H1 (cell line): Measurements from ENCODE around the gene FAM149B1. TPM values are rescaled to one million over a fixed set of nuclear protein-coding genes. Genes with fewer than 3 reads are reported as not detected.
"Not testable (repeated sequence)": the region's sequence is repeated elsewhere in the genome, so short reads cannot be mapped to it uniquely, and the experiment has no call there.

Source experiments
- CTCF ChIA-PET: fragments of 300-600 bp; sonication (Branson Sonifier 250); formaldehyde crosslinking; loops from one replicate; lab custom pipeline; 2021; ENCODE audit not compliant: partially characterized antibody; lab: Charles Lee
- POLR2A ChIA-PET: fragments of 300-600 bp; sonication (Branson Sonifier 250); formaldehyde crosslinking; loops from one replicate; lab custom pipeline; 2021; ENCODE audit warnings: inconsistent platforms; ENCODE audit not compliant: partially characterized antibody; lab: Charles Lee
- DNase-seq, 2 experiments: peaks; one replicate each; pipeline versions ENCODE4 v3.0.0 to v3.0.0-alpha.2; 2010 to 2022; ENCODE audit warnings: low spot score in 2 of 2, low read depth in 1 of 2, mixed read lengths in 1 of 2
- FAIRE-seq: peaks from 2 replicates; lab custom pipeline; 2011; peaks lifted over from hg19 to GRCh38; lab: Jason Lieb, UNC
- H2AFZ ChIP-seq: 2 replicates; pipeline ENCODE4 v1.8.1; 2012; ENCODE audit warnings: low read length, inconsistent platforms
- H2AK5ac ChIP-seq: 2 replicates; pipeline ENCODE4 v1.6.1; 2013; ENCODE audit warnings: low read depth, low read length
- H2BK120ac ChIP-seq: replicated peaks from 2 replicates; pipeline ENCODE3; 2013; ENCODE audit warnings: low read depth, low read length, inconsistent platforms
- H2BK12ac ChIP-seq: 2 replicates; pipeline ENCODE4 v1.6.1; 2013; ENCODE audit warnings: low read depth, low read length
- H2BK15ac ChIP-seq: 2 replicates; pipeline ENCODE4 v1.6.1; 2013; ENCODE audit warnings: low read length
- H2BK20ac ChIP-seq: 2 replicates; pipeline ENCODE4 v1.6.1; 2013; ENCODE audit warnings: low read length
- H2BK5ac ChIP-seq: 2 replicates; pipeline ENCODE4 v1.6.1; 2013; ENCODE audit warnings: low read depth, low read length
- H3K14ac ChIP-seq: 2 replicates; pipeline ENCODE4 v1.6.1; 2013; ENCODE audit warnings: inconsistent platforms; ENCODE audit not compliant: insufficient read length
- H3K18ac ChIP-seq: 2 replicates; pipeline ENCODE4 v1.6.1; 2013; ENCODE audit warnings: low read length; ENCODE audit errors: extremely low read depth
- H3K23ac ChIP-seq: 2 replicates; pipeline ENCODE4 v1.6.1; 2013; ENCODE audit warnings: inconsistent platforms; ENCODE audit not compliant: insufficient read length
- H3K23me2 ChIP-seq: 2 replicates; pipeline ENCODE4 v1.6.1; 2013; ENCODE audit warnings: low read depth, low read length
- H3K27ac ChIP-seq: 2 replicates; pipeline ENCODE4 v1.6.1; 2011; ENCODE audit warnings: low read depth, low read length, inconsistent platforms
- H3K27me3 ChIP-seq, 4 experiments: replicated peaks in 1 of 4; 1 replicate in 1 of 4; 2 replicates in 3 of 4; pipeline versions ENCODE4 v1.6.1 to v1.8.1; 2011 to 2013; ENCODE audit warnings: low read length in 3 of 4, mild to moderate bottlenecking in 3 of 4, inconsistent platforms in 2 of 4, mixed read lengths in 2 of 4, moderate library complexity in 1 of 4; ENCODE audit not compliant: control insufficient read depth in 3 of 4, insufficient read depth in 3 of 4; ENCODE audit errors: extremely low read depth in 1 of 4
- H3K36me3 ChIP-seq, 4 experiments: 2 replicates each; pipeline versions ENCODE4 v1.6.1 to v1.8.1; 2011 to 2013; ENCODE audit warnings: mild to moderate bottlenecking in 4 of 4, low read length in 3 of 4, moderate library complexity in 2 of 4, control low read depth in 1 of 4, inconsistent platforms in 1 of 4; ENCODE audit not compliant: insufficient read depth in 4 of 4, control insufficient read depth in 2 of 4
- H3K4ac ChIP-seq: replicated peaks from 2 replicates; pipeline ENCODE3; 2013; ENCODE audit warnings: low read length, low read depth, mixed read lengths, inconsistent platforms; ENCODE audit not compliant: insufficient read length
- H3K4me1 ChIP-seq, 4 experiments: replicated peaks in 1 of 4; 1 replicate in 1 of 4; 2 replicates in 3 of 4; pipeline versions ENCODE4 v1.6.1 to v1.8.1; 2011 to 2013; ENCODE audit warnings: low read length in 3 of 4, inconsistent platforms in 2 of 4, mixed read lengths in 1 of 4; ENCODE audit not compliant: insufficient read depth in 4 of 4, control insufficient read depth in 3 of 4
- H3K4me2 ChIP-seq, 2 experiments: 2 replicates each; pipeline versions ENCODE4 v1.6.1 to v1.8.1; 2011 to 2013; ENCODE audit warnings: low read depth in 2 of 2, low read length in 2 of 2, control low read depth in 1 of 2, inconsistent platforms in 1 of 2, mild to moderate bottlenecking in 1 of 2; ENCODE audit not compliant: insufficient read depth in 1 of 2
- H3K4me3 ChIP-seq, 4 experiments: fragments of 200-600, 300-600 bp in 1 of 4; sonication (generic), shearing (Covaris generic), sonication (Bioruptor Twin) in 1 of 4; 2 replicates each; pipeline versions ENCODE4 v1.5.1 to v1.8.1; 2011 to 2016; ENCODE audit warnings: low read length in 4 of 4, low read depth in 3 of 4, control low read depth in 2 of 4, inconsistent platforms in 2 of 4, mild to moderate bottlenecking in 2 of 4, mixed read lengths in 1 of 4, moderate library complexity in 1 of 4; ENCODE audit not compliant: insufficient read depth in 2 of 4; ENCODE audit errors: extremely low read depth in 1 of 4
- H3K56ac ChIP-seq: replicated peaks from 2 replicates; pipeline ENCODE3; 2013; ENCODE audit warnings: low read depth, mild to moderate bottlenecking, mixed read lengths, low read length, inconsistent platforms; ENCODE audit not compliant: insufficient read length
- H3K79me1 ChIP-seq: 2 replicates; pipeline ENCODE4 v1.6.1; 2013; ENCODE audit warnings: low read depth, low read length, control low read depth
- H3K79me2 ChIP-seq, 2 experiments: 2 replicates each; pipeline versions ENCODE4 v1.6.1 to v1.8.1; 2012 to 2013; ENCODE audit warnings: low read length in 2 of 2, mild to moderate bottlenecking in 2 of 2, inconsistent platforms in 1 of 2; ENCODE audit not compliant: insufficient read depth in 2 of 2, control insufficient read depth in 1 of 2
- H3K9ac ChIP-seq, 4 experiments: replicated peaks in 1 of 4; 1 replicate in 1 of 4; 2 replicates in 3 of 4; pipeline versions ENCODE4 v1.6.1 to v1.8.1; 2011 to 2013; ENCODE audit warnings: low read depth in 3 of 4, low read length in 3 of 4, control low read depth in 2 of 4, mild to moderate bottlenecking in 2 of 4, moderate library complexity in 2 of 4, inconsistent platforms in 1 of 4; ENCODE audit errors: extremely low read depth in 1 of 4
- H3K9me3 ChIP-seq, 2 experiments: 2 replicates each; pipeline versions ENCODE4 v1.6.1 to v1.8.1; 2012 to 2013; ENCODE audit warnings: mild to moderate bottlenecking in 2 of 2, moderate library complexity in 2 of 2, control low read depth in 1 of 2, inconsistent platforms in 1 of 2, low read depth in 1 of 2, low read length in 1 of 2, mixed read lengths in 1 of 2; ENCODE audit not compliant: insufficient read depth in 2 of 2
- H4K20me1 ChIP-seq, 2 experiments: replicated peaks in 1 of 2; 2 replicates each; pipeline versions ENCODE3 to v1.8.1; 2011 to 2013; ENCODE audit warnings: inconsistent platforms in 2 of 2, low read length in 2 of 2, mild to moderate bottlenecking in 1 of 2; ENCODE audit not compliant: insufficient read depth in 2 of 2, control insufficient read depth in 1 of 2
- H4K5ac ChIP-seq: 2 replicates; pipeline ENCODE4 v1.6.1; 2013; ENCODE audit warnings: low read length, low read depth, mixed read lengths, inconsistent platforms; ENCODE audit not compliant: insufficient read length
- H4K8ac ChIP-seq: 2 replicates; pipeline ENCODE4 v1.8.0; 2013; ENCODE audit warnings: mild to moderate bottlenecking, moderate library complexity, low read length, inconsistent platforms; ENCODE audit not compliant: insufficient read depth; ENCODE audit errors: extremely low read depth
- H4K91ac ChIP-seq: replicated peaks from 2 replicates; pipeline ENCODE3; 2013; ENCODE audit warnings: low read length, mixed read lengths, inconsistent platforms; ENCODE audit not compliant: insufficient read length
- WGBS, 2 experiments: shearing (Covaris generic) in 1 of 2; methylation state at CpG; one replicate each; pipeline versions ENCODE4 v1.1.6 to v1.1.7; 2013 to 2015; ENCODE audit warnings: low lambda C conversion rate in 2 of 2, mixed read lengths in 2 of 2, inconsistent platforms in 1 of 2, low coverage in 1 of 2, missing lambda C conversion rate in 1 of 2; ENCODE audit not compliant: insufficient replicate concordance in 2 of 2, insufficient coverage in 1 of 2, insufficient read length in 1 of 2; ENCODE audit errors: extremely low coverage in 1 of 2, missing lambda C conversion rate in 1 of 2; 5-methylcytosine and 5-hydroxymethylcytosine counted together
- polyA plus RNA-seq, 7 experiments: library from polyadenylated mRNA; depleted of rRNA in 3 of 7; stranded (reverse) in 5 of 7; unstranded in 2 of 7; fragments of >200 nt in 5 of 7; fragments of 200-250 nt in 2 of 7; gene quantifications; 1 replicate in 5 of 7; 2 replicates in 1 of 7; 4 replicates in 1 of 7; pipeline versions ENCODE4 v1.2.1 to v1.2.3, GENCODE V29; 2011 to 2013; ENCODE audit warnings: missing spikeins in 2 of 7, mixed read lengths in 2 of 7
- total RNA-seq: library from RNA; stranded (reverse); fragmentation: NEBNext Ultra II Directional; extraction: Animal tissue kit (Norgen Biotek cat#: 25700); gene quantifications from 2 replicates; pipeline ENCODE4 v1.2.1, GENCODE V29; 2021

Gene FAM149B1
- total and polyA plus RNA-seq, 2 of the 8 experiments (the other 6 are each of a cell fraction or from before 2014, with no cell fraction given): 16.8 to 21.9 TPM

DNA sequence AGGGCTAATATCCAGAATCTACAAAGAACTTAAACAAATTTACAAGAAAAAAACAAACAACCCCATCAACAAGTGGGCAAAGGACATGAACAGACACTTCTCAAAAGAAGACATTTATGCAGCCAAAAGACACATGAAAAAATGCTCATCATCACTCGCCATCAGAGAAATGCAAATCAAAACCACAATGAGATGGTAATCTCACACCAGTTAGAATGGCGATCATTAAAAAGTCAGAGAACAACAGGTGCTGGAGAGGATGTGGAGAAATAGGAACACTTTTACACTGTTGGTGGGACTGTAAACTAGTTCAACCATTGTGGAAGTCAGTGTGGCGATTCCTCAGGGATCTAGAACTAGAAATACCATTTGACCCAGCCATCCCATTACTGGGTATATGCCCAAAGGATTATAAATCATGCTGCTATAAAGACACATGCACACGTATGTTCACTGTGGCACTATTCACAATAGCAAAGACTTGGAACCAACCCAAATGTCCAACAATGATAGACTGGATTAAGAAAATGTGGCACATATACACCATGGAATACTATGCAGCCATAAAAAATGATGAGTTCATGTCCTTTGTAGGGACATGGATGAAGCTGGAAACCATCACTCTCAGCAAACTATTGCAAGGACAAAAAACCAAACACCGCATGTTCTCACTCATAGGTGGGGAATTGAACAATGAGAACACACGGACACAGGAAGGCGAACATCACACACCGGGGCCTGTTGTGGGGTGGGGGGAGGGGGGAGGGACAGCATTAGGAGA, 17.1 kb upstream of the FAM149B1 start:
- H3K4me1 ChIP-seq, H4K8ac ChIP-seq, FAIRE-seq, H3K27ac ChIP-seq, H3K9me3 ChIP-seq, H3K23ac ChIP-seq, H3K9ac ChIP-seq, H2BK5ac ChIP-seq, H3K4me3 ChIP-seq, H3K4me2 ChIP-seq, H2BK120ac ChIP-seq, H2BK20ac ChIP-seq, H3K56ac ChIP-seq, H4K91ac ChIP-seq, H2BK15ac ChIP-seq, H3K14ac ChIP-seq, POLR2A ChIA-PET, H3K79me1 ChIP-seq, DNase-seq, H3K79me2 ChIP-seq, H2AFZ ChIP-seq, H2AK5ac ChIP-seq, H4K20me1 ChIP-seq, H2BK12ac ChIP-seq, H3K23me2 ChIP-seq, H3K4ac ChIP-seq, H3K27me3 ChIP-seq, H3K18ac ChIP-seq, H4K5ac ChIP-seq: not testable (repeated sequence)
- CTCF ChIA-PET: interaction anchor here (1.0 kb wide), 1 partner anchor 41 kb away, joined by 5 read pairs; the partner anchor contains the start of gene NUDT13
- peaks cover 5 to 62% (median 30%) of the 10 kb centered on the region in 4 experiments; a peak in 7 of 8 replicates for H3K36me3 ChIP-seq
- WGBS, 2 experiments: 93% methylated on average over 5 of the region's 8 CpGs; no CpG with 5 or more reads in 1 of the 2 experiments
